Left ventricle myocardium inferior (tissue), 1 donor: ENCODE data around the gene PLD5. TPM values are rescaled to one million over a fixed set of nuclear protein-coding genes. Genes with fewer than 3 reads are reported as not detected.

Experiments
- DNase-seq: peaks from one replicate; pipeline ENCODE4 v3.0.0-alpha.2; 2020
- H3K27ac ChIP-seq: fragments of 200-600 bp; replicated peaks from 2 replicates; pipeline ENCODE4 v1.8.0; 2021
- H3K27me3 ChIP-seq: fragments of 200-600 bp; 2 replicates; pipeline ENCODE4 v1.8.0; 2021; ENCODE audit warnings: low read depth
- H3K36me3 ChIP-seq: fragments of 200-600 bp; 2 replicates; pipeline ENCODE4 v1.8.0; 2021
- H3K4me1 ChIP-seq: fragments of 200-600 bp; 2 replicates; pipeline ENCODE4 v1.8.0; 2021
- H3K4me3 ChIP-seq: fragments of 200-600 bp; 2 replicates; pipeline ENCODE4 v1.8.0; 2021; ENCODE audit warnings: mild to moderate bottlenecking, moderate library complexity
- H3K9me3 ChIP-seq: fragments of 200-600 bp; replicated peaks from 2 replicates; pipeline ENCODE4 v1.8.0; 2021
- intact Hi-C: fragments of 100-400 bp; cut with micrococcal nuclease; formaldehyde crosslinking; loops from one replicate; pipeline ENCODE4 v1.11.0; 2022
- long read RNA-seq: library from polyadenylated mRNA; unstranded; transcript quantifications from one replicate; pipeline ENCODE4 v2.0.0, GENCODE V29; 2021
- total RNA-seq: library from RNA; stranded (reverse); fragmentation: NEBNext Ultra II Directional; extraction: Animal tissue kit (Norgen Biotek cat#: 25700); gene quantifications from one replicate; pipeline ENCODE4 v1.2.1, GENCODE V29; 2021
- TF ChIP-seq, protein P1 (sequence below): fragments of 200-600 bp; IDR thresholded peaks from 2 replicates; pipeline ENCODE4 v1.8.0; 2021; ENCODE audit warnings: antibody characterized with exemption, mild to moderate bottlenecking, borderline replicate concordance
- donor health status: DM: no; HTN: yes; CAD: no; lungs with severe emphysema.

PLD5 gene
- 0.11 TPM for total RNA-seq
- long read RNA-seq = 0 reads

DNA sequence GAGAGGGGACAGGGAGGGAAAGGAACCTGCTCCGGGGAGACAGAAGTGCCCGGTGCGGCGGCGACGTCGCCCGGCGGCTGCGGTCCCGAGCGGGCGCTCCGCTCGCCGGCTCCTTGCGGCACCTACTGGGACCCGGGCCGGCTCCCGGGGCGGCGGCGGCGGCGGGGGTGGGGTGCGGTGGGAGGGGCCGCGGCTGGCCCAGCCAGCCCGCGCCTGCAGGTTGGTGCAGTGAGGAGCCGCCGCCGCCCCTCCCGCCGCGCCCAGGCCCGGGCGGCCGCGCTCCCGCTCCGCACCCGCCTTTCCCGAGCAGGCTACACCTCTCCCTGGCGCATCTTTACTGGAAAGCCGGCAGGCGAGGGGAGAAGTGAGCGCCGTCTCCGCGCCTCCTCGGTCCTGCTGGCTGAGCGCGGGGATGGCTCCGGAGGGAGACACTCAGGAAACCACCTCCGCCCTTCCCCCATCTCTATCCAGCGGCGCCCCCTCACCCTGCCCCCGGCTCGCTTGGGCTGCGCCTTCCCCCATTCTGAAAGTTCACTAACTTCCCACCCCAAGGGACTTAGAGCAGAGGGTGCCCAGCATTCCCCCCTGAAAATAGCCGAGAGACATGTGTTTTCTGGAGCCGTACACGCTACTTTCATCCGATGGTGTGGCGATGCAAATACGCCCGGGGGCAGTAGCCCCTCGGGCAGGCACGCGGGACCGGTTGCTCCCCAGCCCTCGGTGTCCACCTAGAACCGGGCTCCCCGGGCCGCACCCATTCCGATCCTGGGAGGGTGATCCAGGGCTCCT lies at the start of gene PLD5:
TSS of gene PLD5 (minus strand) at position 127 of the 789 bp plus-strand sequence.
- DNase-seq = no peak
- TF ChIP-seq, protein P1, sequence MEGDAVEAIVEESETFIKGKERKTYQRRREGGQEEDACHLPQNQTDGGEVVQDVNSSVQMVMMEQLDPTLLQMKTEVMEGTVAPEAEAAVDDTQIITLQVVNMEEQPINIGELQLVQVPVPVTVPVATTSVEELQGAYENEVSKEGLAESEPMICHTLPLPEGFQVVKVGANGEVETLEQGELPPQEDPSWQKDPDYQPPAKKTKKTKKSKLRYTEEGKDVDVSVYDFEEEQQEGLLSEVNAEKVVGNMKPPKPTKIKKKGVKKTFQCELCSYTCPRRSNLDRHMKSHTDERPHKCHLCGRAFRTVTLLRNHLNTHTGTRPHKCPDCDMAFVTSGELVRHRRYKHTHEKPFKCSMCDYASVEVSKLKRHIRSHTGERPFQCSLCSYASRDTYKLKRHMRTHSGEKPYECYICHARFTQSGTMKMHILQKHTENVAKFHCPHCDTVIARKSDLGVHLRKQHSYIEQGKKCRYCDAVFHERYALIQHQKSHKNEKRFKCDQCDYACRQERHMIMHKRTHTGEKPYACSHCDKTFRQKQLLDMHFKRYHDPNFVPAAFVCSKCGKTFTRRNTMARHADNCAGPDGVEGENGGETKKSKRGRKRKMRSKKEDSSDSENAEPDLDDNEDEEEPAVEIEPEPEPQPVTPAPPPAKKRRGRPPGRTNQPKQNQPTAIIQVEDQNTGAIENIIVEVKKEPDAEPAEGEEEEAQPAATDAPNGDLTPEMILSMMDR = no peak
- Histone ChIP-seq H3K27ac (no peak within 1 kb of the TSS), H3K9me3 (no peaks in the 10 kb centered on the region), H3K27me3 (peaks cover 93% of the 10 kb centered on the region), H3K4me1 (peaks cover 16% of the 10 kb centered on the region), H3K4me3 (peak within 1 kb of the TSS; percentile 61), H3K36me3 (no peaks in the 10 kb centered on the region)
- intact Hi-C loops = no loop called here

DNA sequence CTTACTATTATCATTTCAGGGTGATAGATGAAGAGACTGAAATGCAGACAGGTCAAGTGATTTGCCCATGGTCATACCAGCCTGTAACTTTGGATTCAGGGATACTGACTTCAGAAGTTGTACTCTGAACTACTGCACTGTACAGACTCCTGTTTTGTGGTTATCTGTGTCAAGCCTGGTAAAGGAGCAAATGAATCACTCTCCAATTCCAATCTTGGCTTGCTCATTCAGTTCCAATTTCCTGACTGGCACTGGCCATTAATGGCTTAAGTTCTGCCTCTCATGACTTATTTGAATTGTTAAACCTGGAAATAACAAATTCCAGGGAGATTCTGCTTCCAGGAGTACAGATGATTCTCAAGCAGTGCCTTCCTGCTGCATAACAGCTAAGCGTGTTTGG lies 45.4 kb upstream of the PLD5 start:
- no peak for DNase-seq
- H3K9me3 ChIP-seq = peaks cover 13% of the 10 kb centered on the region
- intact Hi-C loops = no loop called here
- no peak overlapping the region for H3K4me3 ChIP-seq
- H3K4me1 ChIP-seq = no peaks in the 10 kb centered on the region
- no peak overlapping the region for H3K27ac ChIP-seq
- no peaks in the 10 kb centered on the region for H3K36me3 ChIP-seq
- TF ChIP-seq, protein P1 = no peak
- H3K27me3 ChIP-seq = no peaks in the 10 kb centered on the region

DNA sequence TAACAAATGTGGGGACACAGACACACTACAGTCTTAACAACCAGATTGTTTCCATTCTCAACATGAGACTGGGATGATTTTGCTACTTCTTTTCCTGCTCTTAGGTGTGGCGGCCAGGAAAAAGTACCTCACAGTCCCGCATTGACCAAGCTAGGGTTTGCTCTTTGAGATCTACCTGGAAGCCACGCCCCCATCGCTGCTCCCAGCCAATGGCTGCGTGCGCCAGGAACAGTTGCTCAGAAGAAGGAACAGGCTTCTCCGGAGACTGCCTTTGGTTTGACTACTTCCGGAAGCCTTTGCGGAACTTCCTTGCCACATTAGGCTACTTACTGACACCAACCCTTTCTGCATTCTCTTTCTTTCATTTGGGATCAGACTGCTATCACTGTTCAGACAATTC lies 44.2 kb upstream of the PLD5 start:
- Histone ChIP-seq H3K27me3 (no peaks in the 10 kb centered on the region), H3K4me3 (no peak overlapping the region), H3K27ac (no peak overlapping the region), H3K36me3 (no peaks in the 10 kb centered on the region), H3K4me1 (no peaks in the 10 kb centered on the region), H3K9me3 (peaks cover 13% of the 10 kb centered on the region)
- TF ChIP-seq, protein P1 = no peak
- intact Hi-C loops = no loop called here
- DNase-seq = no peak

DNA sequence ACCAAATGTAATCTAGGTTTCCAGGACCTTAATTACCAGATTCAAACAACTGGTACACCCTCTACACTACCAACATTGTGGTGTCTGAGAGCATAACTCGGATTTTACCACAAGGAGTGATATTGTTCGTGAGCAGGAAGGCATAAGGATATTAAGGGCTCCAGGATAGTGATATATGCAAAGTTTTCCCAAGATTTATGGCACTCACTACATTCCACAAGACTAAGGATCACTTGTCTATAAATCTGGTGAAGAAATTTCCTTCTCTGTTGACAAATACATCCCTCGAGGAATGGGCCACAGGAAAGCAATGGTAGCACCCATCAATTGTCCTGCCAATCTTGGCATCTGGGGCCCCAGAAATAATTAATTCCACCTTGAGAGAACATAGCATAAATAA lies 43.1 kb upstream of the PLD5 start:
- TF ChIP-seq, protein P1 = no peak
- H3K36me3 ChIP-seq = no peaks in the 10 kb centered on the region
- no peaks in the 10 kb centered on the region for H3K27me3 ChIP-seq
- H3K27ac ChIP-seq = no peak overlapping the region
- no peak overlapping the region for H3K4me3 ChIP-seq
- no peaks in the 10 kb centered on the region for H3K4me1 ChIP-seq
- peaks cover 12% of the 10 kb centered on the region for H3K9me3 ChIP-seq
- intact Hi-C loops = no loop called here
- no peak for DNase-seq

DNA sequence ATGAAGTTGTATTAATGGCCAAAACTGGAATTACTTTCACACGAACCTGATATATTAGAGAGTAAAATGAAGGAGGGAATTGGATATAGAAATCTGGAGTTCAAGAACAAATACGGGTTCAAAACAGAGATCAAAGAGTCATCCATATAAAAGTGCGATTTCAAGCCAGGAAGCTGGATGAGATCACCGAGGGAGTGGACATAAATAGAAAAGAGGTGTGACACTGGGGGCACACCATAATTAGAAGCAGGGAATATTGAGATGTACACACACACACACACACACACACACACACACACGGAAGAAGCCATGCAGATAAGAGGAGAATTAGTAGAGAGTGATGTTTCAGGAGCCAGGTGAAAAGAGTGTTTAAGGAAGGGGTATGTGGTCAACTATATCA lies 32.3 kb upstream of the PLD5 start:
- no peaks in the 10 kb centered on the region for H3K27me3 ChIP-seq
- DNase-seq = no peak
- no peaks in the 10 kb centered on the region for H3K36me3 ChIP-seq
- intact Hi-C loops = no loop called here
- H3K9me3 ChIP-seq = peaks cover 9% of the 10 kb centered on the region
- TF ChIP-seq, protein P1 = no peak
- no peaks in the 10 kb centered on the region for H3K4me1 ChIP-seq
- H3K4me3 ChIP-seq = no peak overlapping the region
- H3K27ac ChIP-seq = no peak overlapping the region
